DMS53 (cell line): ENCODE results near the gene DHX34.
"Not testable (repeated sequence)": the region's sequence is repeated elsewhere in the genome, so short reads cannot be mapped to it uniquely, and the experiment has no call there.

Experiments
- DNase-seq: peaks from one replicate; lab custom pipeline; 2025; lab: John Stamatoyannopoulos, UW

DHX34 gene

GRCh38 chr19:47365455-47365854, 16.3 kb downstream of the DHX34 start:
- DNase-seq = not testable (repeated sequence)

GRCh38 chr19:47370045-47370611, 21.0 kb downstream of the DHX34 start:
- DNase-seq = no peak

- no peak for DNase-seq
Measured at GRCh38 chr19:47371261-47371660, 22.1 kb downstream of the DHX34 start.

- no peak for DNase-seq
Measured at GRCh38 chr19:47372603-47373002, 23.5 kb downstream of the DHX34 start.

- DNase-seq = no peak
Measured at GRCh38 chr19:47373246-47374240, 24.4 kb downstream of the DHX34 start.

- DNase-seq = no peak
Measured at GRCh38 chr19:47374876-47375693, 26.0 kb downstream of the DHX34 start.

GRCh38 chr19:47375694-47376588, 26.8 kb downstream of the DHX34 start:
- DNase-seq = no peak

GRCh38 chr19:47376589-47377144, 27.6 kb downstream of the DHX34 start:
- DNase-seq = no peak

GRCh38 chr19:47377208-47377701, 28.1 kb downstream of the DHX34 start:
- DNase-seq = no peak

GRCh38 chr19:47377801-47378200, 28.7 kb downstream of the DHX34 start:
- no peak for DNase-seq

GRCh38 chr19:47378246-47378645, 29.1 kb downstream of the DHX34 start:
- no peak for DNase-seq

GRCh38 chr19:47379381-47379938, 30.3 kb downstream of the DHX34 start:
- DNase-seq = no peak

GRCh38 chr19:47380559-47380958, 31.4 kb downstream of the DHX34 start:
- DNase-seq = no peak

GRCh38 chr19:47381121-47381520, 32.0 kb downstream of the DHX34 start:
- DNase-seq = no peak

- DNase-seq = no peak
Measured at GRCh38 chr19:47381653-47382279, 32.7 kb downstream of the DHX34 start.

GRCh38 chr19:47383890-47384289, 34.8 kb downstream of the DHX34 start:
- DNase-seq = not testable (repeated sequence)

- DNase-seq = not testable (repeated sequence)
Measured at GRCh38 chr19:47384533-47384932, 35.4 kb downstream of the DHX34 start.

GRCh38 chr19:47386582-47386981, 37.5 kb downstream of the DHX34 start:
- DNase-seq = not testable (repeated sequence)

GRCh38 chr19:47387623-47388022, 38.5 kb downstream of the DHX34 start:
- DNase-seq = not testable (repeated sequence)

GRCh38 chr19:47388721-47389120, 39.6 kb downstream of the DHX34 start:
- DNase-seq = not testable (repeated sequence)
